Body of pancreas (tissue), 4 donors: ENCODE results near the gene ZNF410. TPM values are rescaled to one million over a fixed set of nuclear protein-coding genes. Genes with fewer than 3 reads are reported as not detected.

Source experiments
- ATAC-seq: fragments of 150-250 bp; one replicate; pipeline ENCODE4 v1.9.1; 2016
- DNase-seq, 4 donors: peaks; one replicate each; pipeline ENCODE4 v3.0.0-alpha.2; 2019
- H3K27ac ChIP-seq, 4 donors: fragments of 200-600 bp; sonication (generic); 1 replicate in 3 of 4; 2 replicates in 1 of 4; pipeline versions ENCODE4 v1.5.1 to v1.6.1; 2016 to 2019; ENCODE audit warnings: mild to moderate bottlenecking in 1 of 4, mixed read lengths in 1 of 4, moderate library complexity in 1 of 4
- H3K27me3 ChIP-seq, 2 donors: fragments of 200-600 bp; sonication (generic); one replicate each; pipeline ENCODE4 v1.6.0; 2016; ENCODE audit warnings: mild to moderate bottlenecking in 1 of 2
- H3K36me3 ChIP-seq, 2 donors: fragments of 200-600 bp; sonication (generic); replicated peaks in 1 of 2; 2 replicates each; pipeline ENCODE4 v1.5.1; 2016; ENCODE audit warnings: low read depth in 2 of 2; ENCODE audit not compliant: insufficient read depth in 1 of 2
- H3K4me1 ChIP-seq: fragments of 200-600 bp; sonication (generic); one replicate; pipeline ENCODE4 v1.6.0; 2016
- H3K4me3 ChIP-seq, 2 donors: fragments of 200-600 bp; sonication (generic); 1 replicate in 1 of 2; 2 replicates in 1 of 2; pipeline ENCODE4 v1.5.1; 2016 to 2019
- H3K9me3 ChIP-seq, 3 donors: fragments of 200-600 bp; sonication (generic); 1 replicate in 2 of 3; 2 replicates in 1 of 3; pipeline ENCODE4 v1.5.1; 2016
- CTCF ChIP-seq, 7 experiments: fragments of 450-650 bp in 4 of 7; fragments of 200-600 bp in 3 of 7; sonication (generic) in 3 of 7; IDR thresholded peaks; one replicate each; pipeline ENCODE4 v1.5.1; 2016 to 2019; ENCODE audit warnings: antibody characterized with exemption in 7 of 7
- POLR2A ChIP-seq, 3 donors: fragments of 450-650 bp; IDR thresholded peaks; one replicate each; pipeline ENCODE4 v1.6.1; 2016; ENCODE audit warnings: antibody characterized with exemption in 3 of 3, mild to moderate bottlenecking in 2 of 3
- WGBS, 2 donors: methylation state at CpG; one replicate each; pipeline ENCODE4 v1.1.5; 2017; 5-methylcytosine and 5-hydroxymethylcytosine counted together
- intact Hi-C: fragments of 100-400 bp; cut with DNase I; formaldehyde crosslinking; loops from one replicate; pipeline ENCODE4 v1.15.1; 2023
- total RNA-seq, 2 donors: library from RNA; depleted of rRNA; stranded (reverse); fragments of >200 nt; gene quantifications; one replicate each; pipeline ENCODE4 v1.1.0, GENCODE V29; 2016

Gene ZNF410
- total RNA-seq, 2 donors from 2014 or later, result 18.8 to 25.9 TPM

- Histone ChIP-seq H3K36me3 (no peaks in the 10 kb centered on the region), H3K27me3 (no peaks in the 10 kb centered on the region), H3K4me1 (peaks cover 5% of the 10 kb centered on the region), H3K4me3 (no peak overlapping the region), H3K9me3 (no peaks in the 10 kb centered on the region), H3K27ac (no peak overlapping the region)
- ATAC-seq (no peak), DNase-seq (no peak)
- intact Hi-C loops, result no loop called here
- 92 to 94% methylated on average over 2 of the region's 2 CpGs for WGBS, 2 donors
- no peak for TF ChIP-seq POLR2A (IDR thresholded peaks at IDR 0.05)
- no peak for TF ChIP-seq CTCF (IDR thresholded peaks at IDR 0.05)
Measured at GRCh38 chr14:73870525-73871235, 16.0 kb upstream of the ZNF410 start.

GRCh38 chr14:73873660-73874059 is 13.0 kb upstream of the ZNF410 start:
- ATAC-seq, result no peak
- no peak for DNase-seq
- intact Hi-C loops, result no loop called here
- H3K4me1 ChIP-seq, result peaks cover 5% of the 10 kb centered on the region
- H3K36me3 ChIP-seq, result no peaks in the 10 kb centered on the region
- H3K27me3 ChIP-seq, result no peaks in the 10 kb centered on the region
- H3K4me3 ChIP-seq, result no peak overlapping the region
- TF ChIP-seq CTCF (IDR thresholded peaks at IDR 0.05) (no peak), POLR2A (IDR thresholded peaks at IDR 0.05) (no peak)
- H3K9me3 ChIP-seq, result no peaks in the 10 kb centered on the region
- no peak overlapping the region for H3K27ac ChIP-seq
- 73 to 83% methylated on average over 3 of the region's 3 CpGs for WGBS, 2 donors

- no peak for ATAC-seq
- Histone ChIP-seq H3K27ac (no peak overlapping the region), H3K4me1 (peaks cover 5% of the 10 kb centered on the region), H3K27me3 (no peaks in the 10 kb centered on the region), H3K36me3 (no peaks in the 10 kb centered on the region), H3K4me3 (no peak overlapping the region), H3K9me3 (no peaks in the 10 kb centered on the region)
- intact Hi-C loops, result no loop called here
- WGBS, 2 donors, result 82 to 89% methylated on average over 3 of the region's 3 CpGs
- TF ChIP-seq CTCF (IDR thresholded peaks at IDR 0.05), result no peak
- no peak for TF ChIP-seq POLR2A (IDR thresholded peaks at IDR 0.05)
- no peak for DNase-seq
Measured at GRCh38 chr14:73877790-73878189, 8.9 kb upstream of the ZNF410 start.

- H3K4me3 ChIP-seq, result no peak overlapping the region
- H3K27ac ChIP-seq, result no peak overlapping the region
- H3K4me1 ChIP-seq, result peaks cover 5% of the 10 kb centered on the region
- H3K9me3 ChIP-seq, result no peaks in the 10 kb centered on the region
- no peak for ATAC-seq
- WGBS, 2 donors, result 87 to 88% methylated on average over 6 of the region's 6 CpGs
- no peak for TF ChIP-seq POLR2A (IDR thresholded peaks at IDR 0.05)
- TF ChIP-seq CTCF (IDR thresholded peaks at IDR 0.05), result no peak
- no peaks in the 10 kb centered on the region for H3K27me3 ChIP-seq
- intact Hi-C loops, result no loop called here
- no peaks in the 10 kb centered on the region for H3K36me3 ChIP-seq
- no peak for DNase-seq
Measured at GRCh38 chr14:73878436-73878835, 8.2 kb upstream of the ZNF410 start.

GRCh38 chr14:73879027-73879426 is 7.6 kb upstream of the ZNF410 start:
- Histone ChIP-seq H3K36me3 (no peaks in the 10 kb centered on the region), H3K9me3 (no peaks in the 10 kb centered on the region), H3K4me1 (peaks cover 5% of the 10 kb centered on the region), H3K4me3 (no peak overlapping the region), H3K27me3 (no peaks in the 10 kb centered on the region), H3K27ac (no peak overlapping the region)
- ATAC-seq (no peak), DNase-seq (no peak)
- intact Hi-C loops, result no loop called here
- WGBS, 2 donors, result 61 to 69% methylated on average over 1 of the region's 1 CpG
- TF ChIP-seq CTCF (IDR thresholded peaks at IDR 0.05) (no peak), POLR2A (IDR thresholded peaks at IDR 0.05) (no peak)
